Naive thymus-derived CD8-positive, alpha-beta T cell (primary cell): ENCODE measurements around the gene PTGDR2. TPM values are rescaled to one million over a fixed set of nuclear protein-coding genes. Genes with fewer than 3 reads are reported as not detected.
"Not testable (repeated sequence)": the region's sequence is repeated elsewhere in the genome, so short reads cannot be mapped to it uniquely, and the experiment has no call there.

ENCODE experiments used
- ATAC-seq, 2 donors: fragments of 150-1000 bp; cut with Tn5 transposase in 1 of 2; sonication (Bioruptor Pico), chemical (Tn5 transposase) in 1 of 2; 1 replicate in 1 of 2; 2 replicates in 1 of 2; pipeline ENCODE4 v1.10.0; 2021; ENCODE audit warnings: mild to moderate bottlenecking in 2 of 2, moderate library complexity in 2 of 2
- POLR2A ChIA-PET: fragments of 350-600 bp; sonication (Branson Sonifier 250); formaldehyde crosslinking; loops from one replicate; lab custom pipeline; 2021; ENCODE audit warnings: antibody characterized with exemption; lab: Charles Lee
- DNase-seq, 10 donors: peaks; one replicate each; pipeline versions ENCODE4 v3.0.0 to v3.0.0-alpha.2; 2020 to 2022
- H3K27ac Mint-ChIP-seq, 10 donors: one replicate each; pipeline ENCODE4 v1.8.0; 2020 to 2022; ENCODE audit warnings: mild to moderate bottlenecking in 10 of 10, mixed read lengths in 10 of 10, moderate library complexity in 4 of 10, inconsistent platforms in 1 of 10
- H3K27me3 Mint-ChIP-seq, 5 donors: one replicate each; pipeline ENCODE4 v1.8.0; 2021 to 2022; ENCODE audit warnings: mixed read lengths in 5 of 5
- H3K36me3 Mint-ChIP-seq, 3 donors: one replicate each; pipeline ENCODE4 v1.8.0; 2020 to 2022; ENCODE audit warnings: mixed read lengths in 3 of 3, mild to moderate bottlenecking in 2 of 3, inconsistent platforms in 1 of 3
- H3K4me1 Mint-ChIP-seq, 4 donors: one replicate each; pipeline ENCODE4 v1.8.0; 2021 to 2022; ENCODE audit warnings: mixed read lengths in 4 of 4
- H3K4me3 Mint-ChIP-seq, 10 donors: one replicate each; pipeline ENCODE4 v1.8.0; 2020 to 2022; ENCODE audit warnings: mild to moderate bottlenecking in 10 of 10, mixed read lengths in 10 of 10, moderate library complexity in 6 of 10, inconsistent platforms in 1 of 10
- H3K9me3 Mint-ChIP-seq, 9 donors: one replicate each; pipeline ENCODE4 v1.8.0; 2020 to 2022; ENCODE audit warnings: mixed read lengths in 9 of 9, mild to moderate bottlenecking in 3 of 9, inconsistent platforms in 1 of 9, moderate library complexity in 1 of 9
- polyA plus RNA-seq, 3 donors: library from polyadenylated mRNA; unstranded; fragments of 300-500 nt; fragmentation: Illumina TruSeq; gene quantifications; one replicate each; pipeline ENCODE4 v1.2.3, GENCODE V29; 2021
- total RNA-seq, 8 experiments: library from RNA in 2 of 8; stranded (reverse) in 2 of 8; gene quantifications; one replicate each; pipeline ENCODE4 v1.2.3 and lab custom pipeline; 2021 to 2026

PTGDR2 gene
- total and polyA plus RNA-seq, 5 experiments from 2014 or later: 0.16 TPM; not detected in 3

DNA sequence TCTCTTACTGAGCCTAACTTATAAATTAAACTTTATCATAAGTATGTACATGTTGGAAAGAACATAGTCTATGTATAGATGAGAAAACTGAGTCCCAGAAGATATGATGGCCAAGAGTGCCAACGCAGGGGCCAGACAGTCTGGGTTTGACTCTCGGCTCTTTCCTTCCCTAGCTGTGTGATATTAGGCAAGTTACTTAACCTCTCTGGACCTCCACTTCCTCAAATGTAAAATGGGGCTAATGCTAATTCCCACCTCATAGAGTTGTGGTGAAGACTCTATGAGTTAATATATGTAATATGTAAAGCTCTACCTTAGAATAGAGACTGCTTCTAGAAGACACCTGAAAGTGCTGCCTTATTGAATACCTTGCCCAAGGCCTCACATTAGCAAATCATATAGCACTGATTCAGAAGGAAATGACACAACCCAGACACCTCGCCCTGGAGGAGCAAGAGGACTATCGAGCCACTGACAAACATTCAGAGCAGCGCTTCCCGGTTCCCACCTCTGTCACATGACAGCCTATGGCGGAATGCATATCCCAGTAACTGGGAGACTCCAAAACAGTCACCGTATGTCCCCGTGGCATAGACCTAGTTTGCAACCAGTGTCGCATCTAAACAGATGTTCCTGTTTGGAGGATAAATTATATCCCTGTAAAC is 25.1 kb downstream of the PTGDR2 start:
- no peaks in the 10 kb centered on the region for H3K36me3 Mint-ChIP-seq
- POLR2A ChIA-PET: interaction anchor here (0.6 to 2.4 kb wide), 4 partner anchors 57 to 246 kb away, joined by 3 to 11 read pairs (median 6); no protein-coding TSS in a partner anchor
- H3K27ac Mint-ChIP-seq: peak overlapping the region in 3 of 10 donors; percentile 73 to 87 (median 81)
- DNase-seq (no peak), ATAC-seq (no peak)
- H3K4me3 Mint-ChIP-seq: peak overlapping the region in 3 of 10 donors; percentile 70 to 77 (median 75)
- no peaks in the 10 kb centered on the region for H3K9me3 Mint-ChIP-seq
- peaks cover 0 to 2% (median 0%) of the 10 kb centered on the region in 5 donors for H3K27me3 Mint-ChIP-seq
- peaks cover 0 to 9% (median 4%) of the 10 kb centered on the region in 4 donors for H3K4me1 Mint-ChIP-seq

DNA sequence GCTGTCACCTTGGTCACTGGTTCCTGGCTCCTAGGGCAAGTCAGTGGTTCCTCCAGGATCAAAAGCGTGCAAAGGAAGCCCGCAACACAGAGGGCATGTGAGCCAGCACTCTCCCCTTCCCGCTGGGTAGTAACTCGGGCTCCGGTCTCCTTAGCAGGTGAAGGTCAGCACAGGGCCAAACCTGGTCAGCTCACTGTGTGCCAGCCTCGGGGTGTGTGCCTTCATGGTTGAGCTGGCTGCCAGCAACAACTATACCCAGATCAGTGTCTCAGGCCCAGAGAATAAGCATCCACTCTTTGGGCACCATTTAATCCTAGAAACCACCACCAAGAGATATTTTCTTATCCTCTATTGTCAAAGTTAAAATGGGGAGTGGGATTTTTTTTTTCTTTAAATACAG is 30.0 kb downstream of the PTGDR2 start:
- no peak overlapping the region for H3K27ac Mint-ChIP-seq
- H3K4me3 Mint-ChIP-seq: no peak overlapping the region
- H3K36me3 Mint-ChIP-seq: no peaks in the 10 kb centered on the region
- POLR2A ChIA-PET: interaction anchor here (0.7 kb wide), 1 partner anchor 37 kb away, joined by 3 read pairs; no protein-coding TSS in a partner anchor
- no peak for DNase-seq
- no peaks in the 10 kb centered on the region for H3K27me3 Mint-ChIP-seq
- ATAC-seq: no peak
- no peaks in the 10 kb centered on the region for H3K9me3 Mint-ChIP-seq
- peaks cover 0 to 2% (median 0%) of the 10 kb centered on the region in 4 donors for H3K4me1 Mint-ChIP-seq

DNA sequence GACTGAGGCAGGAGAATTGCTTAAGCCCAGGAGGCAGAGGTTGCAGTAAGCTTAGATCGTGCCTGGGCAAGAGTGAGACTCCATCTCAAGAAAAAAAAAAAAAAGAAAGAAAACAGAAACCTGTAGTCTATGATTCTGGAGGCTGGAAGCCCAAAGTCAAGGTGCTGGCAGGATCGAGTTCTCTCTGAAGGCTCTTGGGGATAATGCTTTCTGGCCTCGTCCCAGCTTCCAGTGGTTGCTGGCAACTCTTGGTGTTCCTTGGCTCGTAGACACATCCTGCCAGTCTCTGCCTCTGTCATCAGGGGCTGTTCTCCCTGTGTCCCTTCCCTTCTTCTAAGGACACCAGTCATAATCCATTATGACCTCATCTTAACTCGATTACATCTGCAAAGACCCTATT is 30.6 kb downstream of the PTGDR2 start:
- H3K4me1 Mint-ChIP-seq: no peaks in the 10 kb centered on the region

DNA sequence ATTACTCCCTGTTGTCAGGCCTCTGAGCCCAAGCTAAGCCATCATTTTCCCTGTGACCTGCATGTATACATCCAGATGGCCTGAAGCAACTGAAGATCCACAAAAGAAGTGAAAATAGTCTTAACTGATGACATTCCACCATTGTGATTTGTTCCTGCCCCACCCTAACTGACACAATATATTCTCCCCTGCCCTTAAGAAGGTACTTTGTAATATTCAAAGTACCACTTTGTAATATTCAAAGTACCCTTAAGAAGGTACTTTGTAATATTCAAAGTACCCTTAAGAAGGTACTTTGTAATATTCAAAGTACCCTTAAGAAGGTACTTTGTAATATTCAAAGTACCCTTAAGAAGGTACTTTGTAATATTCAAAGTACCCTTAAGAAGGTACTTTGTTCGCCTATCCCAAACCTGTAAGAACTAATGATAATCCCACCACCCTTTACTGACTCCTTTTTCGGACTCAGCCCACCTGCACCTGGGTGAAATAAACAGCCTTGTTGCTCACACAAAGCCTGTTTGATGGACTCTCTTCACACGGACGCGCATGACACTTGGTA is 31.9 kb downstream of the PTGDR2 start:
- not testable (repeated sequence) for H3K4me1 Mint-ChIP-seq

More for the DNA sequence above, 30.6 kb downstream of the PTGDR2 start:
- no peaks in the 10 kb centered on the region for H3K9me3 Mint-ChIP-seq
- POLR2A ChIA-PET: no interaction called here
- H3K4me3 Mint-ChIP-seq: no peak overlapping the region
- H3K36me3 Mint-ChIP-seq: no peaks in the 10 kb centered on the region
- H3K27ac Mint-ChIP-seq: no peak overlapping the region
- H3K27me3 Mint-ChIP-seq: no peaks in the 10 kb centered on the region
- DNase-seq (no peak), ATAC-seq (no peak)

DNA sequence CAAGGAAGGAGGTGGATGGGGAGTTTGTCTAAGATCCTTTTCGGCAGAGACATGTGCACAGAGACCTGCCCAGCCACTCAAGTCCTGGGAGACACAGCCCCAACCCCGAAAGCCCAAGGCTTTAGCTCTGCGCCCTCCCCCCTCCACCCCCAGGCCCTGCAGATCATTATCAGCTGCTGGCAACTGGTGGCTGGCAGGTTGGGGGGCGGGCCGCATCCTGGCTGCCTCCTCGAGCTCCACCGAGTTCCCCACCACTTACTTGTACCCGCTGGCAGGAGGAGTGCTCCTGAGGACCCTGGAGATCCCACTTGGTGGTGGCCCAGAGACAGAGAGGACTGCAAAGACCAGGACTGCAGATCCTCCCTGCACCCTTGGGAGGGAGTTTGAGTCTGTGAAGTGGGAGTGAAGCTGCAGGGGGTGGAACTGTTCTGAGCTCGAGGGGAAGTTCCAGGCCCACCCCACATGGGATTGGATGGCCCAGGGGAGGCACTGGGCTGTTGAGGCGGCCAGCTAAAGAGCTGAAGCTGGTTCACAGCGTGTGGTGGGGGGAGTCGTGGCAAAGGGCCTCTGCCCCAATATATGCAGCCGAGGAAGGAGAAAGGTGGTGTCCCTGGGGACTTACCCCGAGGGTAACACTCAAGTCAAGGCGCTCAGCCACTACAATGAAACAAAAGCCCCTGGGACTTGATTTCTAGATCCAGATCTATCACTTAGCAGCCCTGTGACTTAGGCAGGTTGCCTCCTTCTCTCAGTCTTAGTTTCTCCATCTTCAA is 33.7 kb downstream of the PTGDR2 start:
- no peak for DNase-seq
- Mint-ChIP-seq H3K36me3 (peaks cover 0 to under 1% (median 0%) of the 10 kb centered on the region in 3 donors), H3K27me3 (peaks cover 0 to 2% (median 0%) of the 10 kb centered on the region in 5 donors), H3K4me3 (no peak overlapping the region), H3K4me1 (no peaks in the 10 kb centered on the region), H3K27ac (peak overlapping the region in 2 of 10 donors; percentile 25 to 41), H3K9me3 (peaks cover 0 to 6% (median 3%) of the 10 kb centered on the region in 9 donors)
- ATAC-seq: peak in 1 of 2 donors; percentile 22
- POLR2A ChIA-PET: no interaction called here

More for the DNA sequence above, 31.9 kb downstream of the PTGDR2 start:
- POLR2A ChIA-PET, H3K36me3 Mint-ChIP-seq, H3K27me3 Mint-ChIP-seq, DNase-seq, H3K4me3 Mint-ChIP-seq, H3K27ac Mint-ChIP-seq, H3K9me3 Mint-ChIP-seq, ATAC-seq: not testable (repeated sequence)

DNA sequence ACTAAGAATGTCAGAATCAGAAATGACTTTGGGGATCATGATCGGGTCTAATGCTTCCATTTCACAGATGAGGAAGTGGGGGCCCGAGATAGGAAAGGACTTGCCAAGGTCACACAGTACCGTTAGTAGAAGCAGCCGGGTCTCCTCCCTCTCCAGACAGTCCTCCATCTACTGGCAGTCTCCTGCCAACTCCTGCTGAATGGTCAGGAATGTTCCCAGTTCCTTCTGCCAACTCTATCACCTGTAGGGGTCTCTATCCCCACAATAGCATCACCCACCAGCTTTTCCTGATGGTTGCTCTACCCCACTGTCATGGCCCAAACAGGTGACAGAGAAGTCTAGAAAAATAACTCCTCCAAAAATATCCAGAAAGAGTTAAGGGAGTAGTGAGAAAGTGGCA is 37.7 kb downstream of the PTGDR2 start:
- POLR2A ChIA-PET: no interaction called here
- Mint-ChIP-seq H3K9me3 (peaks cover 0 to 17% (median 8%) of the 10 kb centered on the region in 9 donors), H3K4me3 (no peak overlapping the region), H3K27ac (no peak overlapping the region), H3K4me1 (no peaks in the 10 kb centered on the region), H3K36me3 (peaks cover 0 to 8% (median 7%) of the 10 kb centered on the region in 3 donors), H3K27me3 (peaks cover 0 to 2% (median 0%) of the 10 kb centered on the region in 5 donors)
- DNase-seq (no peak), ATAC-seq (no peak)

DNA sequence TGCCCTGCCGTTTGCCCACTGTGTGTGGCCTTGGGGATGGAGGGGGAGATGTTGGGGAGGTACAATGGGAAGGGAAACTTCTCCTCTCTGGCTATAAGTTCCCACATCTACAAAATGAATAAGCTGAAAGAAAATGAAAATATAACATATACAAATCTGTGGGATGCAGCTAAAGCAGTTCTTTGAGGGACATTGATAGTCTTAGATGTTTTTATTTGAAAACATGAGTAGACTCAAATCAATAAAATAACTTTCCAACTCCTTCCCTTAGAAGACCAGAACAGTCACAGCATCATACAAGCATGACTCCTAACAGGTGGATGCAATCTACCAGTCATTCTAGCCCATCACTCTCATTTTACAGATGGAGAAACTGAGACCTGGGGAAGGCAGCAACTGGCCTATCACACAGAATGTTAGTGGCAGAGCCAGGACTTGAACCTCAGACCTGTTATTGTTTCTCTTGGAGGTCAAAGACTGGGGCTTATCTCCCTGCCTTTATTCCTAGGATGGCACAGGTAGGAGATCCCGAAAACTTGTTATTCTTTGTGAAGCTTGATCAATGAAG is 39.1 kb downstream of the PTGDR2 start:
- ATAC-seq: no peak
- POLR2A ChIA-PET: no interaction called here
- no peaks in the 10 kb centered on the region for H3K4me1 Mint-ChIP-seq
- H3K9me3 Mint-ChIP-seq: peaks cover 0 to 17% (median 8%) of the 10 kb centered on the region in 9 donors
- no peak for DNase-seq
- H3K27me3 Mint-ChIP-seq: peaks cover 0 to 6% (median 0%) of the 10 kb centered on the region in 5 donors
- peaks cover 0 to 8% (median 7%) of the 10 kb centered on the region in 3 donors for H3K36me3 Mint-ChIP-seq
- H3K4me3 Mint-ChIP-seq: no peak overlapping the region
- no peak overlapping the region for H3K27ac Mint-ChIP-seq

DNA sequence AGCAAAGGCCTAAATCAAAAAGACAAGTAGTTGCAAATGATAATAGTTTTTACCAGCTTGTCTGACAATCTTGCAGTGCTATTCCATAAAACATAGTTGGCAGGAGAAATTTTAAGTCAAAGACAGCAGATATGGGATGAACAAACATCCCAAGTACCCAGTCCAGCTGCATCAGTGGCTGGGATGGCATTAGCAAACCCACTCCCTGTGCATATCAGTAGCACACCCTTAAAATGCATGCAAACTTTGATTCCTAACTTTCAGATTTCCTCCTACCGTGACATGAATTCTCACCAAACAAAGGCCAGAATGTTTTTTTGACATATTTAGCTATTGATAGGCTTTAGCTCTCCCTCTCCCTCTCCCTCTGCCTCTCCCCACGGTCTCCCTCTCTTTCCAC is 41.6 kb downstream of the PTGDR2 start:
- Mint-ChIP-seq H3K36me3 (peaks cover 0 to 8% (median 7%) of the 10 kb centered on the region in 3 donors), H3K27me3 (peaks cover 1 to 23% (median 3%) of the 10 kb centered on the region in 5 donors), H3K4me1 (peaks cover 0 to 2% (median 0%) of the 10 kb centered on the region in 4 donors), H3K27ac (no peak overlapping the region), H3K9me3 (peaks cover 0 to 17% (median 8%) of the 10 kb centered on the region in 9 donors), H3K4me3 (no peak overlapping the region)
- ATAC-seq (no peak), DNase-seq (no peak)
- POLR2A ChIA-PET: no interaction called here

DNA sequence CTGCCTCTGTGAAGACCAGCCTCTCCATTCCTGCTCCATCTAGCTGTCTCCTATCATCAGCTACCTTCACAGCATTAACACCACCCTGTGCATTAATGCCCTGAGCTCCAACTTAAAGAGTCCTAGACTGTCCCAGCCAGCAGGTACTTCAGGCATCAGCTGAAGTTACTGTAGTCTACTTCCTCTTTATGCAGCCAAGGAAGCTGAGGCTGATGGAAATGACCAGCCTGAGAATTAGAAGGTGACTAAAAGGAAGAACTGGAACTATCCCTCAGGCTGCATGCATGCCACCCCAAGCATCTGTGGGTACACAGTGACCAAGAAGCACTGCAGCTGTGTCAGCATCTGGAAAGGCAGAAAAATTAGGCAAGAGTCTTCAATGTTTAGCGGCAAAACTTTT is 42.4 kb downstream of the PTGDR2 start:
- no peak for ATAC-seq
- POLR2A ChIA-PET: no interaction called here
- no peak overlapping the region for H3K4me3 Mint-ChIP-seq
- H3K27me3 Mint-ChIP-seq: peaks cover 1 to 23% (median 3%) of the 10 kb centered on the region in 5 donors
- H3K27ac Mint-ChIP-seq: peak overlapping the region in 1 of 10 donors; percentile 60
- H3K9me3 Mint-ChIP-seq: peaks cover 0 to 17% (median 8%) of the 10 kb centered on the region in 9 donors
- DNase-seq: no peak
- H3K4me1 Mint-ChIP-seq: peaks cover 0 to 2% (median 0%) of the 10 kb centered on the region in 4 donors
- peaks cover 0 to 8% (median 7%) of the 10 kb centered on the region in 3 donors for H3K36me3 Mint-ChIP-seq

DNA sequence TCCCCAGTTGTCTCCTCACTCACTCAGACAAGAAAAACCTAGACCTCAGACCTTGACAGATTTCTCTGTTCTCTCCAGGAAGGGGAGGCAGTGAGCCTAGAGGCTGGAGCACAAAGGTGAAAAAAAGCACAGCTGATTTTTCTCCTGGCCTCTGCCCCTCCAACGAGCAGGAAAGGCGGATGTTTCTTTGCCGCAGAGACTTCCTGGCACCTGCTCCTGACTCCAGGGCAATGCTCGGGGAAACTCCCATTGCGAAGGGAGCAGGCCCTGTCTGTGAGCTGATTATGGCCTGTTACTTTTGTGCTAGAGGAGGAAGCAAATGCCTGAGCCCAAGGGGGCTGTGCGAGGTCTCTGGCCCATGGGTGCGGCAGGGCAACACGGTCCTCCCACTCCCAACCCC is 45.2 kb downstream of the PTGDR2 start:
- peaks cover 0 to 5% (median 0%) of the 10 kb centered on the region in 9 donors for H3K9me3 Mint-ChIP-seq
- POLR2A ChIA-PET: no interaction called here
- H3K4me3 Mint-ChIP-seq: no peak overlapping the region
- H3K27ac Mint-ChIP-seq: no peak overlapping the region
- no peak for ATAC-seq
- DNase-seq: no peak
- H3K4me1 Mint-ChIP-seq: peaks cover 0 to 4% (median 2%) of the 10 kb centered on the region in 4 donors
- no peaks in the 10 kb centered on the region for H3K36me3 Mint-ChIP-seq
- peaks cover 0 to 41% (median 8%) of the 10 kb centered on the region in 5 donors for H3K27me3 Mint-ChIP-seq

DNA sequence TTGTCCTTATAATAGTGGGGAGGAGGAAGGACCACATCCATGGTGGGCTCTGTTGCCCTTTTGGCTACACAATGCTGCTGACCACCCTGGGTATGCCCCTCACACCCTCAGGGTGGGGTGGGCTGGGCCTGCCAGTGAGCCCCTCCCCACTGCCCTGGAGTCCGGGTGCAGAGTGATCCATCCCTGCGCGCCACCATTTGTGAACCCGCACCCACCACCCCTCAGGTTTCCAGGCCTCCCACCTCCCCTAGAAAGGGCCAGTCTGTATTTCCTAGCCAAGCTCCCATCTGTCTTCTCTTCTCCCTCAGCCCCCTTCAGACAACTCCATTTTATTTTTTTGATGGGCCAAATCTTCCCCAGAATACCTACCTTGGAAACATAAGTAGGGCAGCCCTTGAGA is 45.6 kb downstream of the PTGDR2 start:
- peaks cover 0 to 45% (median 8%) of the 10 kb centered on the region in 5 donors for H3K27me3 Mint-ChIP-seq
- peaks cover 0 to 5% (median 0%) of the 10 kb centered on the region in 9 donors for H3K9me3 Mint-ChIP-seq
- H3K4me3 Mint-ChIP-seq: no peak overlapping the region
- no peaks in the 10 kb centered on the region for H3K36me3 Mint-ChIP-seq
- peaks cover 0 to 4% (median 2%) of the 10 kb centered on the region in 4 donors for H3K4me1 Mint-ChIP-seq
- POLR2A ChIA-PET: no interaction called here
- no peak overlapping the region for H3K27ac Mint-ChIP-seq
- DNase-seq (no peak), ATAC-seq (no peak)

DNA sequence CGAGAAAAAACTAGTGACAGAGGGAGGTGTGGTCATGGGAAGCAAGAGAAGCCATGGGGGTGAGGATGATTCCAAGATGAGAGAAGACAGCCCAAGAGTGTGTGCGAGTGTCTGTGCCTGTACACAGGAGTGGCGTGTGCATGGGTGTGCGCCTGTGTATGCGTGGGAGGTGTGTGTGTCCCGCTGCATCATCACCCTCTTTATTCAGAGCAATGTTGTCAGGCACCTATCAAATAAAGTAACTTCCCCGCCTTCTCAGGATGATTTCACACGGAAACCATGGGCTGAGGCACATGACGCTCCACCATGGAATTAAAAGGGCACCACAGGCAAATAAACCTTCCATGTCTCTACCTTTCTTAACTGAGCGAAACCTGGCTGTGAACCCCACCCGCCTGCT is 46.1 kb downstream of the PTGDR2 start:
- H3K27ac Mint-ChIP-seq: no peak overlapping the region
- no peaks in the 10 kb centered on the region for H3K36me3 Mint-ChIP-seq
- no peak for ATAC-seq
- peaks cover 0 to 45% (median 8%) of the 10 kb centered on the region in 5 donors for H3K27me3 Mint-ChIP-seq
- H3K4me3 Mint-ChIP-seq: no peak overlapping the region
- peaks cover 0 to 5% (median 0%) of the 10 kb centered on the region in 9 donors for H3K9me3 Mint-ChIP-seq
- DNase-seq: no peak
- POLR2A ChIA-PET: no interaction called here
- H3K4me1 Mint-ChIP-seq: peaks cover 0 to 4% (median 2%) of the 10 kb centered on the region in 4 donors
